GM12874 (cell line): ENCODE data around the gene SHMT2.
A peak's percentile ranks its signal among the peaks of the same experiment; 100 is the strongest.

Source experiments
- CTCF ChIP-seq: IDR thresholded peaks from 2 replicates; pipeline ENCODE4 v1.5.1; 2011; ENCODE audit warnings: low read depth, mild to moderate bottlenecking, control low read depth, low read length, moderate library complexity; ENCODE audit not compliant: insufficient read depth

Gene SHMT2

GRCh38 chr12:57229634-57230380, at the start of gene SHMT2:
Gene SHMT2, plus strand, starts transcription at chr12:57229711. Its CDS starts 68 bp downstream, at chr12:57229779.
- TF ChIP-seq CTCF, result no peak

GRCh38 chr12:57180321-57180989, 49.1 kb upstream of the SHMT2 start:
- TF ChIP-seq CTCF, result no peak

- TF ChIP-seq CTCF, result no peak
Measured at GRCh38 chr12:57181072-57181471, 48.4 kb upstream of the SHMT2 start.

- no peak for TF ChIP-seq CTCF
Measured at GRCh38 chr12:57181561-57182155, 47.9 kb upstream of the SHMT2 start.

- peak; percentile 94 for TF ChIP-seq CTCF
Measured at GRCh38 chr12:57182918-57183575, 46.5 kb upstream of the SHMT2 start.

GRCh38 chr12:57183939-57184725, 45.4 kb upstream of the SHMT2 start:
- TF ChIP-seq CTCF, result no peak

GRCh38 chr12:57185403-57185802, 44.1 kb upstream of the SHMT2 start:
- no peak for TF ChIP-seq CTCF
